MM.1S (cell line): ENCODE results near the gene LASP1.

Experiments
- EZH2 ChIP-seq: fragments of 300-600 bp; sonication (generic); optimal IDR thresholded peaks from 2 replicates; pipeline ENCODE3; 2017; ENCODE audit warnings: low read depth, mild to moderate bottlenecking, antibody characterized with exemption, low read length, mixed read lengths
- EZH2phosphoT487 ChIP-seq: fragments of 300-600 bp; sonication (generic); IDR thresholded peaks from 2 replicates; pipeline ENCODE4 v1.6.1; 2018; ENCODE audit warnings: antibody characterized with exemption, low read length
- TF ChIP-seq, protein P1 (sequence below): fragments of 300-600 bp; sonication (generic); IDR thresholded peaks from 2 replicates; pipeline ENCODE4 v1.5.1; 2016; ENCODE audit warnings: antibody characterized with exemption, low read length, mixed read lengths

GRCh38 chr17:38918916-38919315, 49.1 kb downstream of the LASP1 start:
- TF ChIP-seq, protein P1, sequence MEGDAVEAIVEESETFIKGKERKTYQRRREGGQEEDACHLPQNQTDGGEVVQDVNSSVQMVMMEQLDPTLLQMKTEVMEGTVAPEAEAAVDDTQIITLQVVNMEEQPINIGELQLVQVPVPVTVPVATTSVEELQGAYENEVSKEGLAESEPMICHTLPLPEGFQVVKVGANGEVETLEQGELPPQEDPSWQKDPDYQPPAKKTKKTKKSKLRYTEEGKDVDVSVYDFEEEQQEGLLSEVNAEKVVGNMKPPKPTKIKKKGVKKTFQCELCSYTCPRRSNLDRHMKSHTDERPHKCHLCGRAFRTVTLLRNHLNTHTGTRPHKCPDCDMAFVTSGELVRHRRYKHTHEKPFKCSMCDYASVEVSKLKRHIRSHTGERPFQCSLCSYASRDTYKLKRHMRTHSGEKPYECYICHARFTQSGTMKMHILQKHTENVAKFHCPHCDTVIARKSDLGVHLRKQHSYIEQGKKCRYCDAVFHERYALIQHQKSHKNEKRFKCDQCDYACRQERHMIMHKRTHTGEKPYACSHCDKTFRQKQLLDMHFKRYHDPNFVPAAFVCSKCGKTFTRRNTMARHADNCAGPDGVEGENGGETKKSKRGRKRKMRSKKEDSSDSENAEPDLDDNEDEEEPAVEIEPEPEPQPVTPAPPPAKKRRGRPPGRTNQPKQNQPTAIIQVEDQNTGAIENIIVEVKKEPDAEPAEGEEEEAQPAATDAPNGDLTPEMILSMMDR, result no peak
- no peak for TF ChIP-seq EZH2
- TF ChIP-seq EZH2phosphoT487, result no peak
